Endothelial cell of umbilical vein (primary cell): ENCODE data around the gene VPS16. TPM values are rescaled to one million over a fixed set of nuclear protein-coding genes. Genes with fewer than 3 reads are reported as not detected.

Source experiments
- BruUV-seq: library from RNA; stranded (reverse); fragments of 400-500 nt; replicated peaks from 2 replicates; lab custom pipeline; 2021; lab: Mats Ljungman, UMichigan
- CTCF ChIA-PET: fragments of 300-600, 350-600 bp; sonication (Branson Sonifier 250); formaldehyde crosslinking; loops from one replicate; lab custom pipeline; 2021; ENCODE audit warnings: antibody characterized with exemption, inconsistent platforms; lab: Charles Lee
- POLR2A ChIA-PET: fragments of 300-600, 350-600 bp; sonication (Branson Sonifier 250); formaldehyde crosslinking; loops from one replicate; lab custom pipeline; 2021; ENCODE audit warnings: antibody characterized with exemption, inconsistent platforms; lab: Charles Lee
- DNase-seq: peaks from one replicate; pipeline ENCODE4 v3.0.0-alpha.2; 2011; ENCODE audit warnings: low read depth, low spot score
- FAIRE-seq: peaks from 2 replicates; lab custom pipeline; 2011; peaks lifted over from hg19 to GRCh38; lab: Jason Lieb, UNC
- H2AFZ ChIP-seq: 2 replicates; pipeline ENCODE4 v1.6.0; 2012; ENCODE audit warnings: low read depth, low read length, control low read depth, inconsistent platforms
- H3K27ac ChIP-seq: 2 replicates; pipeline ENCODE4 v1.5.1; 2011; ENCODE audit warnings: low read depth, mild to moderate bottlenecking, control low read depth, low read length, moderate library complexity; ENCODE audit not compliant: insufficient read depth
- H3K27me3 ChIP-seq, 2 experiments: 2 replicates each; pipeline versions ENCODE4 v1.6.0 to v1.6.1; 2011; ENCODE audit warnings: low read length in 2 of 2, mixed read lengths in 1 of 2; ENCODE audit not compliant: control insufficient read depth in 2 of 2, insufficient read depth in 2 of 2
- H3K36me3 ChIP-seq, 2 experiments: 2 replicates in 1 of 2; 3 replicates in 1 of 2; pipeline ENCODE4 v1.5.1; 2011; ENCODE audit warnings: low read length in 2 of 2, mild to moderate bottlenecking in 1 of 2, moderate library complexity in 1 of 2; ENCODE audit not compliant: control insufficient read depth in 2 of 2, insufficient read depth in 2 of 2; ENCODE audit errors: extremely low read depth in 1 of 2
- H3K4me1 ChIP-seq: 3 replicates; pipeline ENCODE4 v1.5.1; 2011; ENCODE audit warnings: mild to moderate bottlenecking, low read length; ENCODE audit not compliant: control insufficient read depth, insufficient read depth; ENCODE audit errors: extremely low read depth
- H3K4me2 ChIP-seq: 2 replicates; pipeline ENCODE4 v1.6.1; 2011; ENCODE audit warnings: low read length, control low read depth, mixed read lengths; ENCODE audit not compliant: insufficient read depth
- H3K4me3 ChIP-seq, 3 experiments: fragments of 200-600 bp in 1 of 3; sonication (generic), shearing (Covaris generic) in 1 of 3; replicated peaks in 1 of 3; 2 replicates each; pipeline ENCODE4 v1.5.1; 2011 to 2016; ENCODE audit warnings: control low read depth in 3 of 3, low read length in 3 of 3, mild to moderate bottlenecking in 2 of 3, inconsistent platforms in 1 of 3, low read depth in 1 of 3, moderate library complexity in 1 of 3; ENCODE audit not compliant: insufficient read depth in 1 of 3
- H3K79me2 ChIP-seq: 2 replicates; pipeline ENCODE4 v1.6.0; 2012; ENCODE audit warnings: low read length, inconsistent platforms; ENCODE audit not compliant: control insufficient read depth, insufficient read depth
- H3K9ac ChIP-seq: replicated peaks from 2 replicates; pipeline ENCODE3; 2011; ENCODE audit warnings: low read length, control low read depth; ENCODE audit not compliant: insufficient read depth; ENCODE audit errors: extremely low read depth
- H3K9me1 ChIP-seq: replicated peaks from 3 replicates; pipeline ENCODE4 v1.6.0; 2011; ENCODE audit warnings: mild to moderate bottlenecking, low read length; ENCODE audit not compliant: control insufficient read depth, insufficient read depth; ENCODE audit errors: extremely low read depth
- H3K9me3 ChIP-seq: replicated peaks from 2 replicates; pipeline ENCODE4 v1.5.1; 2012; ENCODE audit warnings: low read length, inconsistent platforms; ENCODE audit not compliant: control insufficient read depth, insufficient read depth
- H4K20me1 ChIP-seq: replicated peaks from 2 replicates; pipeline ENCODE3; 2011; ENCODE audit warnings: mild to moderate bottlenecking, low read length; ENCODE audit not compliant: control insufficient read depth, insufficient read depth; ENCODE audit errors: extremely low read depth
- EZH2 ChIP-seq: IDR thresholded peaks from 2 replicates; pipeline ENCODE4 v1.6.1; 2012; ENCODE audit warnings: borderline replicate concordance, low read depth, mild to moderate bottlenecking, moderate library complexity, low read length, inconsistent platforms; ENCODE audit not compliant: severe bottlenecking
- FOS ChIP-seq: IDR thresholded peaks from 2 replicates; pipeline ENCODE4 v1.6.1; 2011; ENCODE audit warnings: mild to moderate bottlenecking, low read length, moderate library complexity, borderline replicate concordance; ENCODE audit not compliant: insufficient read depth
- GATA2 ChIP-seq: IDR thresholded peaks from 2 replicates; pipeline ENCODE4 v1.7.0; 2011; ENCODE audit warnings: low read depth, mild to moderate bottlenecking, moderate library complexity, mixed read lengths, low read length; ENCODE audit not compliant: insufficient read length, insufficient read depth
- JUN ChIP-seq: IDR thresholded peaks from 2 replicates; pipeline ENCODE4 v1.6.1; 2011; ENCODE audit warnings: borderline replicate concordance, low read depth; ENCODE audit not compliant: insufficient read length, insufficient read depth
- MYC ChIP-seq: IDR thresholded peaks from one replicate; pipeline ENCODE4 v1.6.1; 2011; ENCODE audit warnings: mild to moderate bottlenecking, low read depth, low read length
- POLR2A ChIP-seq: IDR thresholded peaks from 2 replicates; pipeline ENCODE4 v1.6.1; 2012; ENCODE audit warnings: low read depth, mild to moderate bottlenecking, control low read depth, low read length
- POLR2AphosphoS5 ChIP-seq: IDR thresholded peaks from 2 replicates; pipeline ENCODE4 v1.6.1; 2012; ENCODE audit warnings: low read depth, mild to moderate bottlenecking, control low read depth, low read length, moderate library complexity; ENCODE audit not compliant: insufficient read depth
- dilution Hi-C: fragments of 300-500 bp; cut with MboI; formaldehyde crosslinking; loops from one replicate; pipeline ENCODE4 v1.15.0; 2019; ENCODE audit warnings: low sequenced_read_pairs; ENCODE audit not compliant: extremely low pct_ligation_motif_present
- intact Hi-C: fragments of 100-400 bp; cut with micrococcal nuclease; formaldehyde crosslinking; loops from one replicate; pipeline ENCODE4 v1.10.0; 2022
- polyA plus RNA-seq, 4 experiments: library from polyadenylated mRNA; depleted of rRNA in 3 of 4; stranded (reverse) in 3 of 4; unstranded in 1 of 4; fragments of >200 nt; gene quantifications; 2 replicates each; pipeline versions ENCODE4 v1.2.1 to v1.2.3, GENCODE V29; 2011 to 2012; ENCODE audit warnings: missing spikeins in 1 of 4
- total RNA-seq: library from RNA; stranded (reverse); gene quantifications from 2 replicates; pipeline ENCODE4 v1.2.3, GENCODE V29; 2021
- TF ChIP-seq, protein P1 (sequence below), 2 donors: IDR thresholded peaks; 1 replicate in 1 of 2; 2 replicates in 1 of 2; pipeline ENCODE4 v1.5.1; 2011; ENCODE audit warnings: low read length in 2 of 2, mild to moderate bottlenecking in 2 of 2, moderate library complexity in 2 of 2, control low read depth in 1 of 2, inconsistent platforms in 1 of 2, low read depth in 1 of 2; ENCODE audit not compliant: insufficient read depth in 1 of 2; ENCODE audit errors: extremely low read depth in 1 of 2
- TF ChIP-seq, protein P2 (sequence below): IDR thresholded peaks from 2 replicates; pipeline ENCODE4 v1.6.1; 2011; ENCODE audit not compliant: insufficient read depth, insufficient read length

Gene VPS16
- total and polyA plus RNA-seq, 2 donors (not counting 3 experiments of a cell fraction or from before 2014, with no cell fraction given), result 37.6 to 42.3 TPM

DNA sequence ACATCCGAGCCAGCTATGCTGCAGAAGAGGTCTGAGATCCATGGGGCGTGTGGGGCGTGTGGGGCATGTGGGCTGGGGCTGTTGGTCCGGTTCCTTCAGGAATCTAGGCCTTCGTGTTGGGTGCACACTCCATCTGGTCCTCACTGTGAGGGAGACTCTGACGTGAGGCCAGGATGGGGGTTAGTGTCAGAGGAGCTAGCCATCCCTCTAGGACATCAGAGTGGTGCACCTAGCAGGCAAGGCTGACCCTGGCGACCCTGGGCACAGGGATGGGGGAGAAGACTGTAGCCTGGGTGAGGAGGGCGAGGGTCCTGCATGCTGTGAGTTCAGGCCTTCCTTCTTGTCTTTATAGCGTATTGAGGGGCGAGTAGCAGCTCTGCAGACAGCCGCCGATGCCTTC is 24.1 kb downstream of the VPS16 start:
- Histone ChIP-seq H3K36me3 (peaks cover 0 to 36% of the 10 kb centered on the region in 2 experiments), H3K9ac (no peak overlapping the region), H3K4me2 (no peak overlapping the region), H3K27me3 (no peaks in the 10 kb centered on the region), H3K9me1 (no peaks in the 10 kb centered on the region), H2AFZ (no peak overlapping the region), H3K4me1 (no peaks in the 10 kb centered on the region), H3K9me3 (no peaks in the 10 kb centered on the region), H3K4me3 (no peak overlapping the region), H3K79me2 (no peaks in the 10 kb centered on the region), H4K20me1 (no peaks in the 10 kb centered on the region), H3K27ac (no peak overlapping the region)
- BruUV-seq, result no TSS peak
- TF ChIP-seq POLR2AphosphoS5 (no peak), EZH2 (no peak), POLR2A (no peak)
- TF ChIP-seq, protein P1, sequence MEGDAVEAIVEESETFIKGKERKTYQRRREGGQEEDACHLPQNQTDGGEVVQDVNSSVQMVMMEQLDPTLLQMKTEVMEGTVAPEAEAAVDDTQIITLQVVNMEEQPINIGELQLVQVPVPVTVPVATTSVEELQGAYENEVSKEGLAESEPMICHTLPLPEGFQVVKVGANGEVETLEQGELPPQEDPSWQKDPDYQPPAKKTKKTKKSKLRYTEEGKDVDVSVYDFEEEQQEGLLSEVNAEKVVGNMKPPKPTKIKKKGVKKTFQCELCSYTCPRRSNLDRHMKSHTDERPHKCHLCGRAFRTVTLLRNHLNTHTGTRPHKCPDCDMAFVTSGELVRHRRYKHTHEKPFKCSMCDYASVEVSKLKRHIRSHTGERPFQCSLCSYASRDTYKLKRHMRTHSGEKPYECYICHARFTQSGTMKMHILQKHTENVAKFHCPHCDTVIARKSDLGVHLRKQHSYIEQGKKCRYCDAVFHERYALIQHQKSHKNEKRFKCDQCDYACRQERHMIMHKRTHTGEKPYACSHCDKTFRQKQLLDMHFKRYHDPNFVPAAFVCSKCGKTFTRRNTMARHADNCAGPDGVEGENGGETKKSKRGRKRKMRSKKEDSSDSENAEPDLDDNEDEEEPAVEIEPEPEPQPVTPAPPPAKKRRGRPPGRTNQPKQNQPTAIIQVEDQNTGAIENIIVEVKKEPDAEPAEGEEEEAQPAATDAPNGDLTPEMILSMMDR (IDR thresholded peaks at IDR 0.05; ENCODE audit: extremely low read depth in 1 of 2, insufficient read depth in 1 of 2, low read depth in 1 of 2, low read length in 2 of 2), result no peak
- no peak for DNase-seq
- intact Hi-C loops, result no loop called here
- ChIA-PET CTCF (interaction anchor here (0.9 to 2.5 kb wide), 4 partner anchors 13 to 177 kb away, joined by 3 to 14 read pairs (median 6); no protein-coding TSS in a partner anchor), POLR2A (no interaction called here)
- dilution Hi-C loops, result no loop called here
- FAIRE-seq, result no peak

DNA sequence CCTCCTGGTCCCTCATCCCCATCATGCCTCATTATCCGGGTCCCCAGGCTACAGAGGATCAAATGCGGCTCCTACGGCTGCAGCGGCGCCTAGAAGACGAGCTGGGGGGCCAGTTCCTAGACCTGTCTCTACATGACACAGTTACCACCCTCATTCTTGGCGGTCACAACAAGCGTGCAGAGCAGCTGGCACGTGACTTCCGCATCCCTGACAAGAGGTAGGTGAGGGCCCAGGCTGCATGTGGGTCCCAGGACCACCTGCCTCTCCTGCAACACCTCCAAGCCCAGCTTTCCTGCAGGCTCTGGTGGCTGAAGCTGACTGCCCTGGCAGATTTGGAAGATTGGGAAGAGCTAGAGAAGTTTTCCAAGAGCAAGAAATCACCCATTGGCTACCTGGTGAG is 24.6 kb downstream of the VPS16 start:
- Histone ChIP-seq H3K36me3 (peaks cover 0 to 36% of the 10 kb centered on the region in 2 experiments), H3K4me1 (no peaks in the 10 kb centered on the region), H3K4me3 (no peak overlapping the region), H3K27ac (no peak overlapping the region), H3K79me2 (no peaks in the 10 kb centered on the region), H3K9me3 (no peaks in the 10 kb centered on the region), H3K9ac (no peak overlapping the region), H4K20me1 (no peaks in the 10 kb centered on the region), H2AFZ (no peak overlapping the region), H3K9me1 (no peaks in the 10 kb centered on the region), H3K27me3 (no peaks in the 10 kb centered on the region), H3K4me2 (no peak overlapping the region)
- intact Hi-C loops, result no loop called here
- dilution Hi-C loops, result no loop called here
- ChIA-PET CTCF (interaction anchor here (0.9 to 2.5 kb wide), 7 partner anchors 13 to 177 kb away, joined by 3 to 14 read pairs (median 4); no protein-coding TSS in a partner anchor), POLR2A (no interaction called here)
- no TSS peak for BruUV-seq
- DNase-seq (no peak), FAIRE-seq (no peak)
- TF ChIP-seq, protein P2, sequence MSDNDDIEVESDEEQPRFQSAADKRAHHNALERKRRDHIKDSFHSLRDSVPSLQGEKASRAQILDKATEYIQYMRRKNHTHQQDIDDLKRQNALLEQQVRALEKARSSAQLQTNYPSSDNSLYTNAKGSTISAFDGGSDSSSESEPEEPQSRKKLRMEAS, result no peak
- no peak for TF ChIP-seq POLR2A
- TF ChIP-seq EZH2, result no peak
- TF ChIP-seq FOS, result no peak
- TF ChIP-seq, protein P1 (IDR thresholded peaks at IDR 0.05; ENCODE audit: extremely low read depth in 1 of 2, insufficient read depth in 1 of 2, low read depth in 1 of 2, low read length in 2 of 2), result no peak
- no peak for TF ChIP-seq GATA2
- TF ChIP-seq MYC, result no peak
- TF ChIP-seq JUN, result no peak
- TF ChIP-seq POLR2AphosphoS5, result no peak
